GM18858 (cell line): ENCODE data around the gene GJB2.

Experiments
- ATAC-seq: cut with Tn5 transposase; IDR thresholded peaks from one replicate; pipeline ENCODE4 v1.9.1; 2021; ENCODE audit not compliant: unreplicated experiment

Gene GJB2

GRCh38 chr13:20142927-20143480, 49.7 kb downstream of the GJB2 start:
- ATAC-seq: no peak

GRCh38 chr13:20142023-20142926, 50.5 kb downstream of the GJB2 start:
- no peak for ATAC-seq

DNA sequence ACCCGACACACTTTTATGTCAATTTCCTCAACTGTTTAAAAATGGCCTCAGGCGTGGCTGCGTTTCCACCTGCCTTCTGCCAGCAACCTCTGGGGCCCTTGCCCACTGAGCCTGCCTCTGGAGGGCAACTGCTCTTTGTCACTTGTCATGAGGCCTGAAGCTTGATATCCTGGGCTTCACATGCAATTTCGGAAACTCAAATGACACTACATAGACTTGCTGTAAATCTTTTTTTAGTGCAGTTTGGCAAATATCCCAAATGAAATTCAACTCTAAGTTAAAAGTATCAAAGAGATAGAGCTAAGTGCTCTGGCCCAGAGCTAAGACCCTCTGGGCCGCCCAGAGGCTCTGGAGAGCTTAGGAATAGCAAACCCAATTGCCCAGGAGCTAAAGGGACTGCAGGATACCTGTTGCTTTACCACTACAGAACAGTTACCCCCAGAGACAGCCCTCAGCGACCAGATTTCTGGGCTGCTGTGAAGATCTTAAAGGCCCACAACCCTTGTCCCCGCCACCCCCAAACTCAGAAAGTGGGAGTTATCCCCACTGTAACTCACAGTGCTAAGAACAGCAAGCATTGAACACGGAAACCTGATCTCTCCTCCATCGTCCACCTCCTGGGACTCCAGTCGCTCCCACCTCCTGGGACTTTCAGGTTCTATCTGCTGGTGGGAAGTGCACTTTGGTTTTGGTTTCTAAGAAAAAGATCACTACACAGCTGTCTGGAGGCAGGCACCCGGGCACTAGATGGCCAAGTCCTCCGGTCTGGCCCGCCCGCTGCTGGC, 51.3 kb downstream of the GJB2 start:
- ATAC-seq: no peak

DNA sequence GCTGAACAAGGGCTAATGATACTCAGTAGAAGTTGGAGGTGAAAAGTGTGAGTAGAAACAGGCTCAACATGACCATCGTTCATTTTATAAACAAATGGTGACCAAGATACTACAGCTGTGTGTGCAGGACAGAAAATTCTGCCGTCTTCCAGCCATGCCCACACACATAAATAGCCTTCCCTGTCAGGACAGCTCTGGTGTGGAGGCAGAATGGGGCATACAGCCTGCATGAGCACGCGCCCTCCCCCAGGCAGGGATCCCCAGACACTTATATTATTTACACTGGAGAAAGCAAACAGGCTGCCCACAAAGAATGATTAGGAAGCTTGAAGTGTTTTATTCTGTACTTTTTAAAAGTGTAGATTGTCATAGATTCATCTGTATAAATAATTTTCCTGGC, 52.3 kb downstream of the GJB2 start:
- no peak for ATAC-seq

DNA sequence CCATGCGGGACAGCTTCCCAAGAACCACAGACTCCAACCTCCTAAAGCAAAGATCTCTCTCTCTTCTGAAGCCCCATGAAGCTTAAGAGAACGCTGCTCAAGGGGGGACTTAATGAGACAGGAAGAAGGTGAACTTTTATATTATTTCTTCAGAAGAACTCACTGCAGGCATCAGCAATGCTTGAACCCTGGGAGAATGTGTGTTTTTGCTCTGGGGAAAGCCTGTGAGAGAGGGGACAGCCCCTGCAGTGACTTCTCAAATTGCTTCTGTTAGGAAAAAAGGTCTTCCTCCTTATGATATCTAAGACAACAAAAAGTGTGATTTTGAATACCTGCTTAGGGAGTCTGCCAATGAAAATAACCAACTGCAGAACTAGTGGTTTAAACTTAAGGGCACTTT, 54.9 kb downstream of the GJB2 start:
- ATAC-seq: no peak
